ENCODE results near the gene IRF9. TPM values are rescaled to one million over a fixed set of nuclear protein-coding genes. Genes with fewer than 3 reads are reported as not detected.

Gene IRF9
- total and polyA plus RNA-seq, 2 of the 13 experiments (the other 11 are each of a cell fraction or from before 2014, with no cell fraction given): 14.9 to 49.7 TPM

GRCh38 chr14:24135834-24136683, 25.0 kb upstream of the IRF9 start, which contains the start of gene PSME1 (continued):
- TF ChIP-seq ZBTB40 (IDR thresholded peaks at IDR 0.05) (no peak), ZBTB40 (CRISPR knock-in tag; IDR thresholded peaks at IDR 0.05) (no peak), ATF5 (CRISPR knock-in tag; IDR thresholded peaks at IDR 0.05; ENCODE audit: low read depth) (peak; percentile 65; the same call in 1 of the 2 replicates), ZMAT3 (CRISPR knock-in tag; conservative IDR thresholded peaks at IDR 0.05) (no peak; the same call in 1 of the 2 replicates), ZNF75D (CRISPR knock-in tag; IDR thresholded peaks at IDR 0.05; ENCODE audit: borderline replicate concordance) (no peak), BRF2 (CRISPR knock-in tag; IDR thresholded peaks at IDR 0.05) (peak; percentile 72; the same call in 1 of the 2 replicates), ZNF441 (CRISPR knock-in tag; IDR thresholded peaks at IDR 0.05; ENCODE audit: borderline replicate concordance) (no peak; the same call in 1 of the 2 replicates), ZNF274 (CRISPR knock-in tag; IDR thresholded peaks at IDR 0.05) (peak; percentile 95), ZBTB37 (CRISPR knock-in tag; IDR thresholded peaks at IDR 0.05) (no peak), SMAD3 (CRISPR knock-in tag; IDR thresholded peaks at IDR 0.05) (0 out of 2 replicates have a peak, but pooled peaks have one; percentile 34), ZMYM2 (CRISPR knock-in tag; IDR thresholded peaks at IDR 0.05) (no peak), CENPT (CRISPR knock-in tag; IDR thresholded peaks at IDR 0.05; ENCODE audit: low read depth) (no peak; the same call in 1 of the 2 replicates), SKIL (CRISPR knock-in tag; IDR thresholded peaks at IDR 0.05; ENCODE audit: borderline replicate concordance) (no peak)

All from HepG2 (cell line).